H1 (cell line): ENCODE results near the gene KLHL29. TPM values are rescaled to one million over a fixed set of nuclear protein-coding genes. Genes with fewer than 3 reads are reported as not detected.

Experiments used
- CTCF ChIA-PET: fragments of 300-600 bp; sonication (Branson Sonifier 250); formaldehyde crosslinking; loops from one replicate; lab custom pipeline; 2021; ENCODE audit not compliant: partially characterized antibody; lab: Charles Lee
- POLR2A ChIA-PET: fragments of 300-600 bp; sonication (Branson Sonifier 250); formaldehyde crosslinking; loops from one replicate; lab custom pipeline; 2021; ENCODE audit warnings: inconsistent platforms; ENCODE audit not compliant: partially characterized antibody; lab: Charles Lee
- DNase-seq, 2 experiments: peaks; one replicate each; pipeline versions ENCODE4 v3.0.0 to v3.0.0-alpha.2; 2010 to 2022; ENCODE audit warnings: low spot score in 2 of 2, low read depth in 1 of 2, mixed read lengths in 1 of 2
- FAIRE-seq: peaks from 2 replicates; lab custom pipeline; 2011; peaks lifted over from hg19 to GRCh38; lab: Jason Lieb, UNC
- H2AFZ ChIP-seq: 2 replicates; pipeline ENCODE4 v1.8.1; 2012; ENCODE audit warnings: low read length, inconsistent platforms
- H2AK5ac ChIP-seq: 2 replicates; pipeline ENCODE4 v1.6.1; 2013; ENCODE audit warnings: low read depth, low read length
- H2BK120ac ChIP-seq: replicated peaks from 2 replicates; pipeline ENCODE3; 2013; ENCODE audit warnings: low read depth, low read length, inconsistent platforms
- H2BK12ac ChIP-seq: 2 replicates; pipeline ENCODE4 v1.6.1; 2013; ENCODE audit warnings: low read depth, low read length
- H2BK15ac ChIP-seq: 2 replicates; pipeline ENCODE4 v1.6.1; 2013; ENCODE audit warnings: low read length
- H2BK20ac ChIP-seq: 2 replicates; pipeline ENCODE4 v1.6.1; 2013; ENCODE audit warnings: low read length
- H2BK5ac ChIP-seq: 2 replicates; pipeline ENCODE4 v1.6.1; 2013; ENCODE audit warnings: low read depth, low read length
- H3K14ac ChIP-seq: 2 replicates; pipeline ENCODE4 v1.6.1; 2013; ENCODE audit warnings: inconsistent platforms; ENCODE audit not compliant: insufficient read length
- H3K18ac ChIP-seq: 2 replicates; pipeline ENCODE4 v1.6.1; 2013; ENCODE audit warnings: low read length; ENCODE audit errors: extremely low read depth
- H3K23ac ChIP-seq: 2 replicates; pipeline ENCODE4 v1.6.1; 2013; ENCODE audit warnings: inconsistent platforms; ENCODE audit not compliant: insufficient read length
- H3K23me2 ChIP-seq: 2 replicates; pipeline ENCODE4 v1.6.1; 2013; ENCODE audit warnings: low read depth, low read length
- H3K27ac ChIP-seq: 2 replicates; pipeline ENCODE4 v1.6.1; 2011; ENCODE audit warnings: low read depth, low read length, inconsistent platforms
- H3K27me3 ChIP-seq, 4 experiments: replicated peaks in 1 of 4; 1 replicate in 1 of 4; 2 replicates in 3 of 4; pipeline versions ENCODE4 v1.6.1 to v1.8.1; 2011 to 2013; ENCODE audit warnings: low read length in 3 of 4, mild to moderate bottlenecking in 3 of 4, inconsistent platforms in 2 of 4, mixed read lengths in 2 of 4, moderate library complexity in 1 of 4; ENCODE audit not compliant: control insufficient read depth in 3 of 4, insufficient read depth in 3 of 4; ENCODE audit errors: extremely low read depth in 1 of 4
- H3K36me3 ChIP-seq, 4 experiments: 2 replicates each; pipeline versions ENCODE4 v1.6.1 to v1.8.1; 2011 to 2013; ENCODE audit warnings: mild to moderate bottlenecking in 4 of 4, low read length in 3 of 4, moderate library complexity in 2 of 4, control low read depth in 1 of 4, inconsistent platforms in 1 of 4; ENCODE audit not compliant: insufficient read depth in 4 of 4, control insufficient read depth in 2 of 4
- H3K4ac ChIP-seq: replicated peaks from 2 replicates; pipeline ENCODE3; 2013; ENCODE audit warnings: low read length, low read depth, mixed read lengths, inconsistent platforms; ENCODE audit not compliant: insufficient read length
- H3K4me1 ChIP-seq, 4 experiments: replicated peaks in 1 of 4; 1 replicate in 1 of 4; 2 replicates in 3 of 4; pipeline versions ENCODE4 v1.6.1 to v1.8.1; 2011 to 2013; ENCODE audit warnings: low read length in 3 of 4, inconsistent platforms in 2 of 4, mixed read lengths in 1 of 4; ENCODE audit not compliant: insufficient read depth in 4 of 4, control insufficient read depth in 3 of 4
- H3K4me2 ChIP-seq, 2 experiments: 2 replicates each; pipeline versions ENCODE4 v1.6.1 to v1.8.1; 2011 to 2013; ENCODE audit warnings: low read depth in 2 of 2, low read length in 2 of 2, control low read depth in 1 of 2, inconsistent platforms in 1 of 2, mild to moderate bottlenecking in 1 of 2; ENCODE audit not compliant: insufficient read depth in 1 of 2
- H3K4me3 ChIP-seq, 4 experiments: fragments of 200-600, 300-600 bp in 1 of 4; sonication (generic), shearing (Covaris generic), sonication (Bioruptor Twin) in 1 of 4; 2 replicates each; pipeline versions ENCODE4 v1.5.1 to v1.8.1; 2011 to 2016; ENCODE audit warnings: low read length in 4 of 4, low read depth in 3 of 4, control low read depth in 2 of 4, inconsistent platforms in 2 of 4, mild to moderate bottlenecking in 2 of 4, mixed read lengths in 1 of 4, moderate library complexity in 1 of 4; ENCODE audit not compliant: insufficient read depth in 2 of 4; ENCODE audit errors: extremely low read depth in 1 of 4
- H3K56ac ChIP-seq: replicated peaks from 2 replicates; pipeline ENCODE3; 2013; ENCODE audit warnings: low read depth, mild to moderate bottlenecking, mixed read lengths, low read length, inconsistent platforms; ENCODE audit not compliant: insufficient read length
- H3K79me1 ChIP-seq: 2 replicates; pipeline ENCODE4 v1.6.1; 2013; ENCODE audit warnings: low read depth, low read length, control low read depth
- H3K79me2 ChIP-seq, 2 experiments: 2 replicates each; pipeline versions ENCODE4 v1.6.1 to v1.8.1; 2012 to 2013; ENCODE audit warnings: low read length in 2 of 2, mild to moderate bottlenecking in 2 of 2, inconsistent platforms in 1 of 2; ENCODE audit not compliant: insufficient read depth in 2 of 2, control insufficient read depth in 1 of 2
- H3K9ac ChIP-seq, 4 experiments: replicated peaks in 1 of 4; 1 replicate in 1 of 4; 2 replicates in 3 of 4; pipeline versions ENCODE4 v1.6.1 to v1.8.1; 2011 to 2013; ENCODE audit warnings: low read depth in 3 of 4, low read length in 3 of 4, control low read depth in 2 of 4, mild to moderate bottlenecking in 2 of 4, moderate library complexity in 2 of 4, inconsistent platforms in 1 of 4; ENCODE audit errors: extremely low read depth in 1 of 4
- H3K9me3 ChIP-seq, 2 experiments: 2 replicates each; pipeline versions ENCODE4 v1.6.1 to v1.8.1; 2012 to 2013; ENCODE audit warnings: mild to moderate bottlenecking in 2 of 2, moderate library complexity in 2 of 2, control low read depth in 1 of 2, inconsistent platforms in 1 of 2, low read depth in 1 of 2, low read length in 1 of 2, mixed read lengths in 1 of 2; ENCODE audit not compliant: insufficient read depth in 2 of 2
- H4K20me1 ChIP-seq, 2 experiments: replicated peaks in 1 of 2; 2 replicates each; pipeline versions ENCODE3 to v1.8.1; 2011 to 2013; ENCODE audit warnings: inconsistent platforms in 2 of 2, low read length in 2 of 2, mild to moderate bottlenecking in 1 of 2; ENCODE audit not compliant: insufficient read depth in 2 of 2, control insufficient read depth in 1 of 2
- H4K5ac ChIP-seq: 2 replicates; pipeline ENCODE4 v1.6.1; 2013; ENCODE audit warnings: low read length, low read depth, mixed read lengths, inconsistent platforms; ENCODE audit not compliant: insufficient read length
- H4K8ac ChIP-seq: 2 replicates; pipeline ENCODE4 v1.8.0; 2013; ENCODE audit warnings: mild to moderate bottlenecking, moderate library complexity, low read length, inconsistent platforms; ENCODE audit not compliant: insufficient read depth; ENCODE audit errors: extremely low read depth
- H4K91ac ChIP-seq: replicated peaks from 2 replicates; pipeline ENCODE3; 2013; ENCODE audit warnings: low read length, mixed read lengths, inconsistent platforms; ENCODE audit not compliant: insufficient read length
- BACH1 ChIP-seq: IDR thresholded peaks from 2 replicates; pipeline ENCODE4 v1.6.1; 2012; ENCODE audit warnings: low read length, improper control_type of control experiment
- RNF2 ChIP-seq: fragments of 200-900, 300-1000 bp; sonication (generic); IDR thresholded peaks from 2 replicates; pipeline ENCODE4 v1.7.1; 2016; ENCODE audit warnings: borderline replicate concordance, low read depth, mild to moderate bottlenecking, antibody characterized with exemption, low read length; ENCODE audit not compliant: poor library complexity, severe bottlenecking; ENCODE audit errors: missing control alignments
- TEAD4 ChIP-seq: IDR thresholded peaks from 2 replicates; pipeline ENCODE4 v1.6.1; 2012; ENCODE audit warnings: low read depth, low read length, inconsistent platforms, mixed read lengths
- WGBS, 2 experiments: shearing (Covaris generic) in 1 of 2; methylation state at CpG; one replicate each; pipeline versions ENCODE4 v1.1.6 to v1.1.7; 2013 to 2015; ENCODE audit warnings: low lambda C conversion rate in 2 of 2, mixed read lengths in 2 of 2, inconsistent platforms in 1 of 2, low coverage in 1 of 2, missing lambda C conversion rate in 1 of 2; ENCODE audit not compliant: insufficient replicate concordance in 2 of 2, insufficient coverage in 1 of 2, insufficient read length in 1 of 2; ENCODE audit errors: extremely low coverage in 1 of 2, missing lambda C conversion rate in 1 of 2; 5-methylcytosine and 5-hydroxymethylcytosine counted together
- polyA plus RNA-seq, 7 experiments: library from polyadenylated mRNA; depleted of rRNA in 3 of 7; stranded (reverse) in 5 of 7; unstranded in 2 of 7; fragments of >200 nt in 5 of 7; fragments of 200-250 nt in 2 of 7; gene quantifications; 1 replicate in 5 of 7; 2 replicates in 1 of 7; 4 replicates in 1 of 7; pipeline versions ENCODE4 v1.2.1 to v1.2.3, GENCODE V29; 2011 to 2013; ENCODE audit warnings: missing spikeins in 2 of 7, mixed read lengths in 2 of 7
- total RNA-seq: library from RNA; stranded (reverse); fragmentation: NEBNext Ultra II Directional; extraction: Animal tissue kit (Norgen Biotek cat#: 25700); gene quantifications from 2 replicates; pipeline ENCODE4 v1.2.1, GENCODE V29; 2021
- TF ChIP-seq, protein P1 (sequence below): IDR thresholded peaks from 2 replicates; pipeline ENCODE4 v1.6.1; 2011; ENCODE audit warnings: low read depth, mild to moderate bottlenecking, low read length; ENCODE audit not compliant: insufficient read depth
- TF ChIP-seq, protein P2 (sequence below): IDR thresholded peaks from 2 replicates; pipeline ENCODE4 v1.6.1; 2012; ENCODE audit warnings: inconsistent platforms

The KLHL29 gene
- total and polyA plus RNA-seq, 2 of the 8 experiments (the other 6 are each of a cell fraction or from before 2014, with no cell fraction given) = 1.1 to 4.7 TPM

DNA sequence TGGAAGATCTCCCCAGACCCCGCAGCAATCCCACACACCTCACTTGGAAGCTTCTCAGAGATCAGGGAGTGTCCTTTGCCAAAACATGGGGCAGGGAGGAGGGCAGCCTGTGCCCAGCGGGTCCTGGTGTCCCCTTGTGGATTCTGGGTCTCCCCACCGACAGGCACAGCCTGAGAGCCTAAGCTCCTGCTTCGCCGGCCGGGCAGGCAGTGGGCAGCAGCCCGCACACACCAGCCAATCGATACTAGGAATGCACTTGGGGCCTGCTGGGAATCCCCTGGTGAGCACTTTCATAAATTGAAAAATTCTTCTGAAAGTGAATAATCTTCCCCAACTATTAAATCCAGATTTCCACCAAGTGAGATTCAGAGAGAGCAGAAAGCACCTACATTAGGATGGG is 296.0 kb downstream of the KLHL29 start:
- no peak for DNase-seq

More for the DNA sequence above, 296.0 kb downstream of the KLHL29 start:
- Histone ChIP-seq H4K20me1 (no peaks in the 10 kb centered on the region), H2BK12ac (no peak overlapping the region), H3K9ac (no peak overlapping the region), H3K27me3 (no peaks in the 10 kb centered on the region), H2BK120ac (no peak overlapping the region), H2AK5ac (no peak overlapping the region)
- TF ChIP-seq, protein P1, sequence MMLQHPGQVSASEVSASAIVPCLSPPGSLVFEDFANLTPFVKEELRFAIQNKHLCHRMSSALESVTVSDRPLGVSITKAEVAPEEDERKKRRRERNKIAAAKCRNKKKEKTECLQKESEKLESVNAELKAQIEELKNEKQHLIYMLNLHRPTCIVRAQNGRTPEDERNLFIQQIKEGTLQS = no peak
- TF ChIP-seq BACH1 (no peak), TEAD4 (no peak), RNF2 (no peak)
- TF ChIP-seq, protein P2, sequence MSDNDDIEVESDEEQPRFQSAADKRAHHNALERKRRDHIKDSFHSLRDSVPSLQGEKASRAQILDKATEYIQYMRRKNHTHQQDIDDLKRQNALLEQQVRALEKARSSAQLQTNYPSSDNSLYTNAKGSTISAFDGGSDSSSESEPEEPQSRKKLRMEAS = no peak
- TF ChIP-seq, all 59 proteins: peak for 0
- Histone ChIP-seq H4K91ac (no peak overlapping the region), H3K14ac (no peak overlapping the region), H3K56ac (no peak overlapping the region), H3K4me1 (peaks cover 0 to 12% (median 2%) of the 10 kb centered on the region in 4 experiments; a peak in 5 of 7 replicates), H3K27ac (no peak overlapping the region), H3K9me3 (no peaks in the 10 kb centered on the region), H2AFZ (no peak overlapping the region), H2BK5ac (no peak overlapping the region), H3K4ac (no peak overlapping the region), H3K79me1 (no peaks in the 10 kb centered on the region), H3K23ac (no peak overlapping the region), H3K4me2 (no peak overlapping the region), H4K8ac (no peak overlapping the region), H4K5ac (no peak overlapping the region), H3K79me2 (no peaks in the 10 kb centered on the region), H3K23me2 (no peaks in the 10 kb centered on the region), H3K4me3 (no peak overlapping the region), H2BK20ac (no peak overlapping the region), H3K18ac (no peak overlapping the region), H2BK15ac (no peak overlapping the region), H3K36me3 (no peaks in the 10 kb centered on the region)
- POLR2A ChIA-PET = no interaction called here
- CTCF ChIA-PET = no interaction called here
- 98% methylated on average over 8 of the region's 8 CpGs; no CpG with 5 or more reads in 1 of the 2 experiments for WGBS, 2 experiments
- FAIRE-seq = no peak
